ES-I3 (cell line): ENCODE measurements around the gene MAP4K4.

ENCODE experiments used
- H3K36me3 ChIP-seq: 2 replicates; pipeline ENCODE4 v1.6.1; 2013; ENCODE audit warnings: mild to moderate bottlenecking, low read length, control low read depth, moderate library complexity; ENCODE audit not compliant: insufficient read depth
- H3K4me1 ChIP-seq: 2 replicates; pipeline ENCODE4 v1.6.1; 2013; ENCODE audit warnings: mild to moderate bottlenecking, control low read depth, low read length; ENCODE audit not compliant: insufficient read depth
- H3K9ac ChIP-seq: 2 replicates; pipeline ENCODE4 v1.6.1; 2013; ENCODE audit warnings: low read depth, mild to moderate bottlenecking, low read length, moderate library complexity
- H3K9me3 ChIP-seq: 2 replicates; pipeline ENCODE4 v1.6.1; 2013; ENCODE audit warnings: mild to moderate bottlenecking, low read length, moderate library complexity; ENCODE audit not compliant: control insufficient read depth, insufficient read depth

The MAP4K4 gene

DNA sequence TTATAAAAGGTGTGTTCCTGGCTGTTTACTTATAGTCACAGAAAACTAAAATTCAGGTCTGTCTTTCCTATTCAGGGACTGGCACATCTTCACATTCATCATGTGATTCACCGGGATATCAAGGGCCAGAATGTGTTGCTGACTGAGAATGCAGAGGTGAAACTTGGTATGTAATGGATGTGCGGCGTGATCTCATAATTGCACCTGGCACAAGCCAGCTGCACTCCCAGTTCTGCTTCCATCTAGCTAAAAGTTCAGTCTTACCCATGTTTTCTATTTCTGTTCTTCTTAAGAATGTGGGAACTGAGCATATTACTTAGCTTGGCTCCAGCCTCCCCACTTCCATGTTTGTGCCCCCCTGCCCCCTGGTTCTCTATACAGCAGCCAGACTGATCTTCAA lies 131.9 kb downstream of the MAP4K4 start:
- Histone ChIP-seq H3K9ac (no peak overlapping the region), H3K36me3 (peaks cover 18% of the 10 kb centered on the region; the same call in 1 of the 2 replicates), H3K4me1 (peaks cover 20% of the 10 kb centered on the region), H3K9me3 (no peaks in the 10 kb centered on the region)

GRCh38 chr2:101830146-101830545 lies 132.6 kb downstream of the MAP4K4 start:
- H3K9me3 ChIP-seq, result no peaks in the 10 kb centered on the region
- peaks cover 20% of the 10 kb centered on the region for H3K4me1 ChIP-seq
- no peak overlapping the region for H3K9ac ChIP-seq
- H3K36me3 ChIP-seq, result peaks cover 18% of the 10 kb centered on the region; the same call in 1 of the 2 replicates

DNA sequence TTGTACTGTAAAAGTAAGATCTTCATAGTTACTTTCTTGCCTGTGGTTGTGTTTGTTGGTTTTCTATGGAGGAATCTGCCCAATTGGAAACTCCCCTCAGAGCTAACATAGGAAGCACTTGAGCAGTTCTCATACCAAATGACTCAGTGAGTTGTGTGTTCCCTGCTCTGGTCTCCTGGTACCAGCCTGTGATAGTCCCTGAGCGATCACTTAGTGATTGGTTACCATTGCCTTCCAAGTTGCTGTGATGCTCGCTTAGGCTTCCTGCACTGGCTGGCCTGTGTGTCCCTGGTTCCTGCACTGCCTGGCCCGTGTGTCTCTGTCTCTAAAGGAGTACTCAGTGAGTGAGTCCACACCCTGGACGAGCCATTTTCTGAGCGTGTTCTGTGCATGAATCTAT lies 133.0 kb downstream of the MAP4K4 start:
- Histone ChIP-seq H3K4me1 (peaks cover 20% of the 10 kb centered on the region), H3K36me3 (peaks cover 18% of the 10 kb centered on the region; the same call in 1 of the 2 replicates), H3K9ac (no peak overlapping the region), H3K9me3 (no peaks in the 10 kb centered on the region)

- no peak overlapping the region for H3K9ac ChIP-seq
- H3K36me3 ChIP-seq, result peaks cover 18% of the 10 kb centered on the region; the same call in 1 of the 2 replicates
- H3K4me1 ChIP-seq, result peaks cover 20% of the 10 kb centered on the region
Measured at GRCh38 chr2:101831351-101831865, 133.9 kb downstream of the MAP4K4 start.

DNA sequence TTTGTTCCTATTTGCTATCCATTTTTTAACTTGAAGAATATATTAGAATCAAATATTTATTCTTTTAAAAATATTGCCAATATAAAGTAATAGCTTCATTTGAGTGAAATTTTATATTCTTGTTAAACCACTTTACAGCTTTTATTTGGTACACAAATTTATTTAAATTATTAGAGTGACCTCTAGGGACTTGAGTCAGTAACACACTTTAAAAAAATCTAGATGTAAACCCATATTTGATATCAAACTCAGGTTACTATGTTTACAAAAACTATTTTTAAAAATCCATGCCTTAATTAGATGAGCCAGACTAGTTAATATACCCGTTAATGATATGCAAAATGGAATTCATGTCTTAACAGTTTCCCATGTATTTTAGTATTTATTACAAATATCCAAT lies 134.6 kb downstream of the MAP4K4 start:
- Histone ChIP-seq H3K36me3 (peaks cover 18% of the 10 kb centered on the region; the same call in 1 of the 2 replicates), H3K9ac (no peak overlapping the region), H3K9me3 (no peaks in the 10 kb centered on the region), H3K4me1 (peaks cover 15% of the 10 kb centered on the region)

More at GRCh38 chr2:101831351-101831865, 133.9 kb downstream of the MAP4K4 start:
- no peaks in the 10 kb centered on the region for H3K9me3 ChIP-seq

DNA sequence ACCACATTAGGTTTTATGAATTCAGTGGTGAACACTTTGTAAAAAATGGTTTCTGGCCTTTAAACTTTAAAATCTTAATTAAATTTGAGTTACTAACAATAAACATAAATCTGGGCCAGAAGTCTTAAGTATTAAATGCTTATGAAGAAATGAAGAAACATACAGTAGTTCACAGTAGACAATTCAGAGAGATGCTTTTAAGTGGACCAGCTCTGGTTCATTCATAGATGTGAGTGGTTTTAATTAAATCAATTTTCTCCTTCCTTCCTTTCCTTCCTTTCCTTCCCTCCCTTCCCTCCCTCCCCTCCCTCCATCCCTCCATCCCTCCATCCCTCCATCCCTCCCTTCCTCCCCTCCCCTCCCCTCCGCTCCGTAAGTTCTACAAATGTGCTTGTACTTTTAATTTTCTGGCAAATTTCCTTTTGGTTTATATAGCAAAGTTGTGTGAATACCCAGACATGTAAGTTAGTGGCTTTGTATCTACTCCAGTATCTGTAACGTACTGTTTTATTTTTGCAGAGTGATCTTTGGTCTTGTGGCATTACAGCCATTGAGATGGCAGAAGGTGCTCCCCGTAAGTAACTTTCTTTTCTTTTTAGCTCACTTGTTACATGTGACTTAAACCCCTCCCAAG lies 136.5 kb downstream of the MAP4K4 start:
- Histone ChIP-seq H3K4me1 (peaks cover 3% of the 10 kb centered on the region; the same call in 1 of the 2 replicates), H3K9ac (no peak overlapping the region), H3K36me3 (peaks cover 23% of the 10 kb centered on the region; the same call in 1 of the 2 replicates), H3K9me3 (no peaks in the 10 kb centered on the region)

- Histone ChIP-seq H3K36me3 (peaks cover 32% of the 10 kb centered on the region), H3K9ac (no peak overlapping the region), H3K4me1 (no peaks in the 10 kb centered on the region), H3K9me3 (no peaks in the 10 kb centered on the region)
Measured at GRCh38 chr2:101837354-101837753, 139.8 kb downstream of the MAP4K4 start.

- Histone ChIP-seq H3K9ac (no peak overlapping the region), H3K4me1 (no peaks in the 10 kb centered on the region), H3K36me3 (peaks cover 54% of the 10 kb centered on the region), H3K9me3 (no peaks in the 10 kb centered on the region)
Measured at GRCh38 chr2:101841679-101842327, 144.3 kb downstream of the MAP4K4 start.

DNA sequence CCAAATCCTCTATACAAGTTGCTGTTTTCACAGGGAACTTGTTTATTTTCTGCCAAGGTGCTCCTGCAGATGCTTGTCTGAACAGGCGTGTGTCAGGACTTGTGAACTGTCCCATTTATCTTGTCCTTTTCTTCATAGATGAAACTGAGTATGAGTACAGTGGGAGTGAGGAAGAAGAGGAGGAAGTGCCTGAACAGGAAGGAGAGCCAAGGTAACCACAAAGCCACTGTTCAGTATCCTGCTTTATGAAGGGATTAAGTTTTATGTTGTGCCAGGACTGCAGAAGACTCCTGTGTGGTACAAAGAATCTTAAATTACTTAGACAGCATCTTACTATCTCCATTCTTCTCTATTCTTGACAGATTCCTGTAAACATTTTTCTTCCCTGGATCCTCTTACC lies 145.0 kb downstream of the MAP4K4 start:
- Histone ChIP-seq H3K36me3 (peaks cover 50% of the 10 kb centered on the region), H3K9ac (no peak overlapping the region), H3K4me1 (no peaks in the 10 kb centered on the region), H3K9me3 (no peaks in the 10 kb centered on the region)

DNA sequence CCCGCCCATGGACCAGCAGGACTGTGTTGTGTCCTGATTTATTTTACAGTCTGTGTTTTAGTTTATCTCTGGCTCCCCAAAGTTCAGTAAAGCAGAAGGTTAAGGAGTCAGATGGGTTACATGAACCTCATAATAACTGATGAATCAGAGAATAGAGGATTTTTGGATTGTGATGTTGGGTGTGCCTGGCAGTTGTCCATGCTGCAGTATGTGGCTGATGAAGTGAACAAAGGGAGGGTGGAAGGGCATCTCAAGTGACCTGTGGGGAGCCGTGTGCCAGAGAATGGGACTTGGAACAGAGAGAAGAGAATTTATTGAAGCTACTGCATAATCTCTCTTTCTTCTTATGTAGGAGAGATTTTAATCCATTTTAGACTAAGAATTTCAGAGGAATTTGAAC lies 145.5 kb downstream of the MAP4K4 start:
- no peaks in the 10 kb centered on the region for H3K9me3 ChIP-seq
- H3K9ac ChIP-seq, result no peak overlapping the region
- peaks cover 49% of the 10 kb centered on the region for H3K36me3 ChIP-seq
- H3K4me1 ChIP-seq, result no peaks in the 10 kb centered on the region

DNA sequence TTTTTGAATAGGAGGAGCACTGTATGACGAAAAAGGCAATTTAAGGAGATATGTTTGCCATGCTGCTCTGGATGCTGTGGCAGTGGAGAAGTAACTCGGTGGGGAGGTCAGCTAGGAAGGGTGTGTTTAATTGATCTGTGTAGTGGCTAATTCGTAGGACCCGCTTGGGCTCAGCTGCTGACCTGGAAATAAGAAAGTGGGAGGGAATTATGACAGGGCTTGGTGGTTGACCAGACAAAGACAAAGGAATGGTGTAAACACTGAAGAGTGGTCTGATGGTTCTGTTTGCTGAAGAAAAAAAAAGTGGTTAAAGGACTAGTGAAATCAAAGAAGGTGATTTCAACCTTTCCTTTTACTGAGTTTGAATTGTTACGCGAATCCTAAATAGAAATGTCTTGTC lies 146.0 kb downstream of the MAP4K4 start:
- Histone ChIP-seq H3K9me3 (no peaks in the 10 kb centered on the region), H3K9ac (no peak overlapping the region), H3K36me3 (peaks cover 49% of the 10 kb centered on the region), H3K4me1 (no peaks in the 10 kb centered on the region)

- Histone ChIP-seq H3K36me3 (peaks cover 45% of the 10 kb centered on the region), H3K9ac (no peak overlapping the region), H3K4me1 (no peaks in the 10 kb centered on the region), H3K9me3 (no peaks in the 10 kb centered on the region)
Measured at GRCh38 chr2:101844055-101844635, 146.6 kb downstream of the MAP4K4 start.

GRCh38 chr2:101846973-101847372 lies 149.5 kb downstream of the MAP4K4 start:
- Histone ChIP-seq H3K4me1 (peaks cover 3% of the 10 kb centered on the region; the same call in 1 of the 2 replicates), H3K36me3 (peaks cover 25% of the 10 kb centered on the region)

GRCh38 chr2:101847661-101848339 lies 150.3 kb downstream of the MAP4K4 start:
- Histone ChIP-seq H3K36me3 (peaks cover 23% of the 10 kb centered on the region), H3K4me1 (peaks cover 3% of the 10 kb centered on the region; the same call in 1 of the 2 replicates), H3K9ac (no peak overlapping the region), H3K9me3 (no peaks in the 10 kb centered on the region)

More at GRCh38 chr2:101846973-101847372, 149.5 kb downstream of the MAP4K4 start:
- no peak overlapping the region for H3K9ac ChIP-seq
- no peaks in the 10 kb centered on the region for H3K9me3 ChIP-seq
